ENCODE data around the gene EVPL.
"Not testable (repeated sequence)": the region's sequence is repeated elsewhere in the genome, so short reads cannot be mapped to it uniquely, and the experiment has no call there.

Gene EVPL

GRCh38 chr17:75975187-75975586 is 51.9 kb downstream of the EVPL start:
- DNase-seq (ENCODE audit: low read depth, low spot score); H3K27ac ChIP-seq: not testable (repeated sequence)

GRCh38 chr17:75970626-75971025 is 56.5 kb downstream of the EVPL start:
- H3K27ac ChIP-seq: peak overlapping the region; percentile 57
- no peak for DNase-seq (ENCODE audit: low read depth, low spot score)

DNA sequence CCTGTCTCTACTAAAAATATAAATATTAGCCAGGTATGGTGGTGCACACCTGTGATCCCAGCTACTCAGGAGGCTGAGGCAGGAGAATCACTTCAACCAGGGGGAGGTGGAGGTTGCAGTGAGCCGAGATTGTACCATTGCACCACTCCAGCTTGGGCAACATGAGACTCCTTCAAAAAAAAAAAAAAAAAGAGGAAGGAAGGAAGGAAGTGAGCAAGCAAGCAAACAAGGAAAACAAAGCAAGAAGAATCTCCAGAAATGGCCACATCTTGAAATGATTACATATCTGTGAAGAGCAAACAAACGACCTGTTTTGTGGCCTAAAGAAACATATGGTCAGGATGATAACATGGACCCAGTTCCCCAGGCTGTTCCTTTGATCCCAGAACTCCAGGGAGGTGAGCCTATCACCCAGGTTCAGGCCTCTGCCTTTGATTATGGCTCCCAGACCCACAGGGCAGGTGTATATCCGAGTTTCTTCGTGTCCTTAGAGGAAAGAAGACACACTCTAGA is 57.0 kb downstream of the EVPL start:
- H3K27ac ChIP-seq: peak overlapping the region; percentile 57
- DNase-seq (ENCODE audit: low read depth, low spot score): no peak

- H3K27ac ChIP-seq; DNase-seq (ENCODE audit: low read depth, low spot score): not testable (repeated sequence)
Observed at GRCh38 chr17:75969044-75969443, 58.1 kb downstream of the EVPL start.

GRCh38 chr17:75965468-75965867 is 61.6 kb downstream of the EVPL start:
- no peak for DNase-seq (ENCODE audit: low read depth, low spot score)
- H3K27ac ChIP-seq: no peak overlapping the region

- DNase-seq (ENCODE audit: low read depth, low spot score): no peak
Observed at GRCh38 chr17:75959839-75960511, 67.1 kb downstream of the EVPL start.

GRCh38 chr17:75959051-75959838 is 67.9 kb downstream of the EVPL start:
- no peak overlapping the region for H3K27ac ChIP-seq
- no peak for DNase-seq (ENCODE audit: low read depth, low spot score)

More at GRCh38 chr17:75959839-75960511, 67.1 kb downstream of the EVPL start:
- no peak overlapping the region for H3K27ac ChIP-seq
